WTC11 (cell line): Measurements from ENCODE around the gene SH2D4B. TPM values are rescaled to one million over a fixed set of nuclear protein-coding genes. Genes with fewer than 3 reads are reported as not detected.

Experiments used
- ATAC-seq: fragments of 200-7000 bp; cut with Tn5 transposase; 2 replicates; pipeline ENCODE4 v1.10.0; 2021; ENCODE audit warnings: mild to moderate bottlenecking, moderate library complexity
- CTCF ChIA-PET: fragments of 300-600 bp; sonication (Branson Sonifier 250); formaldehyde crosslinking; loops from one replicate; lab custom pipeline; 2021; ENCODE audit warnings: antibody characterized with exemption; lab: Charles Lee
- POLR2A ChIA-PET: fragments of 350-600 bp; sonication (Branson Sonifier 250); formaldehyde crosslinking; loops from one replicate; lab custom pipeline; 2021; ENCODE audit warnings: antibody characterized with exemption; lab: Charles Lee
- DNase-seq: peaks from one replicate; pipeline ENCODE4 v3.0.0; 2021; ENCODE audit warnings: low spot score
- H3K27ac Mint-ChIP-seq: 2 replicates; pipeline ENCODE4 v1.8.0; 2021; ENCODE audit warnings: mixed read lengths
- H3K27me3 Mint-ChIP-seq: 2 replicates; pipeline ENCODE4 v1.8.0; 2021; ENCODE audit warnings: low read depth, mild to moderate bottlenecking, moderate library complexity, mixed read lengths
- H3K36me3 Mint-ChIP-seq: 2 replicates; pipeline ENCODE4 v1.8.0; 2021; ENCODE audit warnings: mixed read lengths
- H3K4me1 Mint-ChIP-seq: 2 replicates; pipeline ENCODE4 v1.8.0; 2022; ENCODE audit warnings: mixed read lengths
- H3K4me3 Mint-ChIP-seq: 2 replicates; pipeline ENCODE4 v1.8.0; 2021; ENCODE audit warnings: mild to moderate bottlenecking, moderate library complexity, mixed read lengths
- H3K9me3 Mint-ChIP-seq: 2 replicates; pipeline ENCODE4 v1.8.0; 2021; ENCODE audit warnings: mixed read lengths
- ATF1 ChIP-seq: sonication (generic); formaldehyde crosslinking; IDR thresholded peaks from 2 replicates; pipeline ENCODE4 v1.8.1; 2023; ENCODE audit warnings: mild to moderate bottlenecking, moderate library complexity, missing genetic modification reagents
- CREB1 ChIP-seq: sonication (generic); formaldehyde crosslinking; IDR thresholded peaks from 2 replicates; pipeline ENCODE4 v1.8.0; 2023; ENCODE audit warnings: mild to moderate bottlenecking, missing genetic modification reagents
- CREM ChIP-seq: sonication (generic); formaldehyde crosslinking; IDR thresholded peaks from 2 replicates; pipeline ENCODE4 v1.8.1; 2022; ENCODE audit warnings: mild to moderate bottlenecking, missing genetic modification reagents, moderate library complexity
- ELF4 ChIP-seq: sonication (generic); formaldehyde crosslinking; IDR thresholded peaks from 2 replicates; pipeline ENCODE4 v1.8.1; 2022; ENCODE audit warnings: low read depth, mild to moderate bottlenecking, moderate library complexity, missing genetic modification reagents
- ETV6 ChIP-seq: sonication (generic); formaldehyde crosslinking; IDR thresholded peaks from 2 replicates; pipeline ENCODE4 v1.8.1; 2022; ENCODE audit warnings: mild to moderate bottlenecking, missing genetic modification reagents
- FOXP1 ChIP-seq: sonication (generic); formaldehyde crosslinking; IDR thresholded peaks from 2 replicates; pipeline ENCODE4 v1.8.0; 2022; ENCODE audit warnings: missing genetic modification reagents, mild to moderate bottlenecking, moderate library complexity, borderline replicate concordance
- GTF2I ChIP-seq: fragments of 250-450 bp; sonication (Bioruptor Pico); conservative IDR thresholded peaks from 2 replicates; pipeline ENCODE4 v1.4.0; 2021; ENCODE audit warnings: mild to moderate bottlenecking
- JUN ChIP-seq: sonication (generic); formaldehyde crosslinking; IDR thresholded peaks from 2 replicates; pipeline ENCODE4 v1.8.0; 2023; ENCODE audit warnings: mild to moderate bottlenecking, missing genetic modification reagents
- MLX ChIP-seq: sonication (generic); formaldehyde crosslinking; IDR thresholded peaks from 2 replicates; pipeline ENCODE4 v1.8.1; 2023; ENCODE audit warnings: mild to moderate bottlenecking, missing genetic modification reagents, moderate library complexity
- MXD4 ChIP-seq: fragments of 250-450 bp; sonication (Bioruptor Pico); IDR thresholded peaks from 2 replicates; pipeline ENCODE4 v1.8.0; 2021; ENCODE audit warnings: mild to moderate bottlenecking, moderate library complexity, borderline replicate concordance
- MYBL2 ChIP-seq: sonication (generic); formaldehyde crosslinking; IDR thresholded peaks from 2 replicates; pipeline ENCODE4 v1.8.1; 2023; ENCODE audit warnings: mild to moderate bottlenecking, moderate library complexity, missing genetic modification reagents
- NFATC4 ChIP-seq: fragments of 250-450 bp; sonication (Bioruptor Pico); IDR thresholded peaks from 2 replicates; pipeline ENCODE4 v1.9.0; 2021; ENCODE audit warnings: mild to moderate bottlenecking
- NR1H2 ChIP-seq: sonication (generic); formaldehyde crosslinking; IDR thresholded peaks from 2 replicates; pipeline ENCODE4 v1.9.0; 2021; ENCODE audit warnings: mild to moderate bottlenecking, moderate library complexity, missing genetic modification reagents
- PREB ChIP-seq: sonication (generic); formaldehyde crosslinking; IDR thresholded peaks from 2 replicates; pipeline ENCODE4 v1.8.1; 2022; ENCODE audit warnings: mild to moderate bottlenecking, missing genetic modification reagents, moderate library complexity, borderline replicate concordance
- RELA ChIP-seq: sonication (generic); formaldehyde crosslinking; IDR thresholded peaks from 2 replicates; pipeline ENCODE4 v1.8.1; 2022; ENCODE audit warnings: missing genetic modification reagents, mild to moderate bottlenecking, borderline replicate concordance
- SMAD3 ChIP-seq: sonication (generic); formaldehyde crosslinking; IDR thresholded peaks from 2 replicates; pipeline ENCODE4 v1.8.0; 2022; ENCODE audit warnings: missing genetic modification reagents, mild to moderate bottlenecking, borderline replicate concordance
- SMAD4 ChIP-seq: sonication (generic); formaldehyde crosslinking; IDR thresholded peaks from 2 replicates; pipeline ENCODE4 v1.8.0; 2022; ENCODE audit warnings: mild to moderate bottlenecking, missing genetic modification reagents
- TEAD1 ChIP-seq: sonication (generic); formaldehyde crosslinking; IDR thresholded peaks from 2 replicates; pipeline ENCODE4 v1.8.0; 2022; ENCODE audit warnings: mild to moderate bottlenecking, missing genetic modification reagents
- TP53 ChIP-seq: sonication (generic); formaldehyde crosslinking; IDR thresholded peaks from 2 replicates; pipeline ENCODE4 v1.8.1; 2023; ENCODE audit warnings: mild to moderate bottlenecking, missing genetic modification reagents
- ZNF121 ChIP-seq: sonication (generic); formaldehyde crosslinking; IDR thresholded peaks from 2 replicates; pipeline ENCODE4 v1.8.0; 2023; ENCODE audit warnings: missing genetic modification reagents
- ZNF396 ChIP-seq: fragments of 250-450 bp; sonication (Bioruptor Pico); IDR thresholded peaks from 2 replicates; pipeline ENCODE4 v1.8.0; 2021; ENCODE audit warnings: mild to moderate bottlenecking, moderate library complexity, borderline replicate concordance
- total RNA-seq: library from RNA; stranded (reverse); gene quantifications from 3 replicates; pipeline ENCODE4 v1.2.3, GENCODE V29; 2021
- TF ChIP-seq, protein P1 (sequence below): sonication (generic); formaldehyde crosslinking; IDR thresholded peaks from 2 replicates; pipeline ENCODE4 v1.8.0; 2022; ENCODE audit warnings: mild to moderate bottlenecking, missing genetic modification reagents
- TF ChIP-seq, protein P2 (sequence below): sonication (generic); formaldehyde crosslinking; IDR thresholded peaks from 2 replicates; pipeline ENCODE4 v1.8.1; 2022; ENCODE audit warnings: mild to moderate bottlenecking, moderate library complexity, missing genetic modification reagents
- TF ChIP-seq, protein P3 (sequence below): sonication (generic); formaldehyde crosslinking; IDR thresholded peaks from 2 replicates; pipeline ENCODE4 v1.8.1; 2022; ENCODE audit warnings: low read depth, mild to moderate bottlenecking, moderate library complexity, missing genetic modification reagents, borderline replicate concordance
- TF ChIP-seq, protein P4 (sequence below): fragments of 250-450 bp; sonication (Bioruptor Pico); IDR thresholded peaks from 2 replicates; pipeline ENCODE4 v1.9.0; 2021; ENCODE audit warnings: mild to moderate bottlenecking
- TF ChIP-seq, protein P5 (sequence below): fragments of 200-600 bp; IDR thresholded peaks from 2 replicates; pipeline ENCODE4 v1.8.0; 2022; ENCODE audit warnings: antibody characterized with exemption

The SH2D4B gene
- total RNA-seq, 1 experiment from 2014 or later: 0.04 TPM

GRCh38 chr10:80518143-80518806 is 19.4 kb upstream of the SH2D4B start (continued):
- TF ChIP-seq ETV6 (CRISPR knock-in tag) (no peak), ZNF121 (CRISPR knock-in tag) (no peak), RELA (CRISPR knock-in tag) (no peak), MXD4 (CRISPR knock-in tag) (no peak), TP53 (no peak), TEAD1 (CRISPR knock-in tag) (no peak), FOXP1 (CRISPR knock-in tag) (no peak), ELF4 (CRISPR knock-in tag) (no peak), CREB1 (CRISPR knock-in tag) (no peak), JUN (CRISPR knock-in tag) (no peak)
- TF ChIP-seq, protein P1, sequence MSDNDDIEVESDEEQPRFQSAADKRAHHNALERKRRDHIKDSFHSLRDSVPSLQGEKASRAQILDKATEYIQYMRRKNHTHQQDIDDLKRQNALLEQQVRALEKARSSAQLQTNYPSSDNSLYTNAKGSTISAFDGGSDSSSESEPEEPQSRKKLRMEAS (CRISPR knock-in tag): no peak

DNA sequence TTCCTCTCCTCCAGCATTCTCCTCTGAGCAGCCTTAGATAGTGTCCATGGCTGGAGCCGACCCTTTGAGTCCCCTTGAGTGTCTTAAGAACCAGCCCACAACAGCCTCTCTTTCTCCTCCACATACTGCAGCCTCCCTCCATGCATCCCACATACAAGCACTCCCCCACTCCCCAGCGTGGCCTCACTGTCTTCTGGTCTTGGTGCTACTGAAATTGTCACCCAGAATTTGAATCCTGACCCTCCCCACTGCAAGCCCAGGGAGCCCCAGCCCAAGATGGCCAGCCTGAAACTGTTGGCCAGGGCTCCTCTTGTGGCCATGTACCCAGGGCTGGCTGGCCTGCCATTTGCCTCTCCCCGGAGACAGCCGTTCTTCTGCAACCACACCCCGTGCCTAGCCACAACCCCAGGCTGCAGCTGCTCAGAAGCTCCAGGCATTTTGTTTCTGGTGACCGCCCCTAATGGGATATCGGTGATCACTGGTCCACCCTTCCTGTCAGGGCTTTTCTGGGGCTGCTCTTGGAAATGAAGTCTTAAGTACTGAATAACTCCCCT is 18.8 kb upstream of the SH2D4B start:
- H3K4me1 Mint-ChIP-seq: peaks cover 6% of the 10 kb centered on the region
- TF ChIP-seq, protein P2, sequence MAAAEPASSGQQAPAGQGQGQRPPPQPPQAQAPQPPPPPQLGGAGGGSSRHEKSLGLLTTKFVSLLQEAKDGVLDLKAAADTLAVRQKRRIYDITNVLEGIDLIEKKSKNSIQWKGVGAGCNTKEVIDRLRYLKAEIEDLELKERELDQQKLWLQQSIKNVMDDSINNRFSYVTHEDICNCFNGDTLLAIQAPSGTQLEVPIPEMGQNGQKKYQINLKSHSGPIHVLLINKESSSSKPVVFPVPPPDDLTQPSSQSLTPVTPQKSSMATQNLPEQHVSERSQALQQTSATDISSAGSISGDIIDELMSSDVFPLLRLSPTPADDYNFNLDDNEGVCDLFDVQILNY (CRISPR knock-in tag): no peak
- no peak for TF ChIP-seq MLX (CRISPR knock-in tag)
- TF ChIP-seq, protein P3, sequence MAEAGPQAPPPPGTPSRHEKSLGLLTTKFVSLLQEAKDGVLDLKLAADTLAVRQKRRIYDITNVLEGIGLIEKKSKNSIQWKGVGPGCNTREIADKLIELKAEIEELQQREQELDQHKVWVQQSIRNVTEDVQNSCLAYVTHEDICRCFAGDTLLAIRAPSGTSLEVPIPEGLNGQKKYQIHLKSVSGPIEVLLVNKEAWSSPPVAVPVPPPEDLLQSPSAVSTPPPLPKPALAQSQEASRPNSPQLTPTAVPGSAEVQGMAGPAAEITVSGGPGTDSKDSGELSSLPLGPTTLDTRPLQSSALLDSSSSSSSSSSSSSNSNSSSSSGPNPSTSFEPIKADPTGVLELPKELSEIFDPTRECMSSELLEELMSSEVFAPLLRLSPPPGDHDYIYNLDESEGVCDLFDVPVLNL (CRISPR knock-in tag): no peak
- no peak for TF ChIP-seq SMAD4 (CRISPR knock-in tag)
- TF ChIP-seq RELA (CRISPR knock-in tag): no peak
- no peak for TF ChIP-seq CREM (CRISPR knock-in tag)
- TF ChIP-seq GTF2I (CRISPR knock-in tag): no peak
- TF ChIP-seq, protein P4, sequence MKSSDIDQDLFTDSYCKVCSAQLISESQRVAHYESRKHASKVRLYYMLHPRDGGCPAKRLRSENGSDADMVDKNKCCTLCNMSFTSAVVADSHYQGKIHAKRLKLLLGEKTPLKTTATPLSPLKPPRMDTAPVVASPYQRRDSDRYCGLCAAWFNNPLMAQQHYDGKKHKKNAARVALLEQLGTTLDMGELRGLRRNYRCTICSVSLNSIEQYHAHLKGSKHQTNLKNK (CRISPR knock-in tag): no peak
- TF ChIP-seq ZNF121 (CRISPR knock-in tag): no peak
- TF ChIP-seq, protein P5, sequence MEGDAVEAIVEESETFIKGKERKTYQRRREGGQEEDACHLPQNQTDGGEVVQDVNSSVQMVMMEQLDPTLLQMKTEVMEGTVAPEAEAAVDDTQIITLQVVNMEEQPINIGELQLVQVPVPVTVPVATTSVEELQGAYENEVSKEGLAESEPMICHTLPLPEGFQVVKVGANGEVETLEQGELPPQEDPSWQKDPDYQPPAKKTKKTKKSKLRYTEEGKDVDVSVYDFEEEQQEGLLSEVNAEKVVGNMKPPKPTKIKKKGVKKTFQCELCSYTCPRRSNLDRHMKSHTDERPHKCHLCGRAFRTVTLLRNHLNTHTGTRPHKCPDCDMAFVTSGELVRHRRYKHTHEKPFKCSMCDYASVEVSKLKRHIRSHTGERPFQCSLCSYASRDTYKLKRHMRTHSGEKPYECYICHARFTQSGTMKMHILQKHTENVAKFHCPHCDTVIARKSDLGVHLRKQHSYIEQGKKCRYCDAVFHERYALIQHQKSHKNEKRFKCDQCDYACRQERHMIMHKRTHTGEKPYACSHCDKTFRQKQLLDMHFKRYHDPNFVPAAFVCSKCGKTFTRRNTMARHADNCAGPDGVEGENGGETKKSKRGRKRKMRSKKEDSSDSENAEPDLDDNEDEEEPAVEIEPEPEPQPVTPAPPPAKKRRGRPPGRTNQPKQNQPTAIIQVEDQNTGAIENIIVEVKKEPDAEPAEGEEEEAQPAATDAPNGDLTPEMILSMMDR: no peak
- TF ChIP-seq PREB (CRISPR knock-in tag): no peak
- no peak for TF ChIP-seq MYBL2
- TF ChIP-seq ATF1 (CRISPR knock-in tag): no peak
- TF ChIP-seq SMAD3 (CRISPR knock-in tag): no peak
- TF ChIP-seq NFATC4 (CRISPR knock-in tag): no peak
- TF ChIP-seq NR1H2 (CRISPR knock-in tag): no peak
- TF ChIP-seq ETV6 (CRISPR knock-in tag): no peak
- TF ChIP-seq ZNF396: no peak
- H3K27ac Mint-ChIP-seq: no peak overlapping the region
- ChIA-PET POLR2A (no interaction called here), CTCF (interaction anchor here (1.5 kb wide), 1 partner anchor 7 kb away, joined by 6 read pairs; no protein-coding TSS in a partner anchor)
- no peak overlapping the region for H3K4me3 Mint-ChIP-seq
- no peaks in the 10 kb centered on the region for H3K9me3 Mint-ChIP-seq
- no peak for DNase-seq
- ATAC-seq: no peak
- H3K36me3 Mint-ChIP-seq: peaks cover 39% of the 10 kb centered on the region
- no peaks in the 10 kb centered on the region for H3K27me3 Mint-ChIP-seq
